Activated naive CD4-positive, alpha-beta T cell treated with anti-CD3 and anti-CD28 coated beads, Interleukin-2, amount 50 U/mL, for 24 hours (primary cell): ENCODE data around the gene BCL7A.

ENCODE experiments used
- H3K27ac Mint-ChIP-seq: one replicate; pipeline ENCODE4 v1.8.0; 2021; ENCODE audit warnings: mild to moderate bottlenecking, mixed read lengths
- H3K27me3 Mint-ChIP-seq: one replicate; pipeline ENCODE4 v1.8.0; 2021; ENCODE audit warnings: mixed read lengths
- H3K36me3 Mint-ChIP-seq: one replicate; pipeline ENCODE4 v1.8.0; 2021; ENCODE audit warnings: mixed read lengths
- H3K4me1 Mint-ChIP-seq: one replicate; pipeline ENCODE4 v1.8.0; 2021; ENCODE audit warnings: mixed read lengths
- H3K4me3 Mint-ChIP-seq: one replicate; pipeline ENCODE4 v1.8.0; 2021; ENCODE audit warnings: mild to moderate bottlenecking, mixed read lengths
- H3K9me3 Mint-ChIP-seq: one replicate; pipeline ENCODE4 v1.8.0; 2021; ENCODE audit warnings: mixed read lengths

BCL7A gene

GRCh38 chr12:122064780-122065588, 43.3 kb downstream of the BCL7A start:
- Mint-ChIP-seq H3K4me1 (peaks cover 30% of the 10 kb centered on the region), H3K27me3 (no peaks in the 10 kb centered on the region), H3K36me3 (no peaks in the 10 kb centered on the region), H3K4me3 (no peak overlapping the region), H3K27ac (no peak overlapping the region), H3K9me3 (no peaks in the 10 kb centered on the region)

- H3K4me3 Mint-ChIP-seq: peak overlapping the region; percentile 56
- H3K27ac Mint-ChIP-seq: no peak overlapping the region
- H3K36me3 Mint-ChIP-seq: no peaks in the 10 kb centered on the region
- no peaks in the 10 kb centered on the region for H3K27me3 Mint-ChIP-seq
- H3K4me1 Mint-ChIP-seq: peaks cover 30% of the 10 kb centered on the region
- H3K9me3 Mint-ChIP-seq: no peaks in the 10 kb centered on the region
These were observed 45.9 kb downstream of the BCL7A start for GRCh38 chr12:122067548-122067947.

DNA sequence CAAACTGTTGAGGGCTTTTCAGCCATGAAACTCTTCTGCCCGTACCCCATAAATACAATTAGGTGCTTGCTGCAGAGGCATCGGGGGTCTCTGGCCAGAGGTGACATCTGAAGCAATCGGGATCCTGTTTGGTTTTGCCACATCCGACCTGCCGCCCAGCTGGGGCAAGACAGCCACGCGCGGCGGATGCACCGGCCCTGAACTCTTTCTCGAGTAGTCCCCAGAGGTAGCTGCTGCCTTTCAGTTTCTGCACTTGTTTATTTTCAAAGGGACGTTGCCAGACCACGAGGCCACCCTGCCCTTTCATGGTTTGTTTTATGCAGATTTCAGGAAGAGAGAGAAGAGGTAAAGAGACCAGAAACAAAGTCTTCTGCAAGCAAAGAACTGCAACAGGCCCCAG, 46.3 kb downstream of the BCL7A start:
- no peaks in the 10 kb centered on the region for H3K27me3 Mint-ChIP-seq
- H3K4me1 Mint-ChIP-seq: peaks cover 28% of the 10 kb centered on the region
- peak overlapping the region; percentile 56 for H3K4me3 Mint-ChIP-seq
- H3K27ac Mint-ChIP-seq: no peak overlapping the region
- no peaks in the 10 kb centered on the region for H3K36me3 Mint-ChIP-seq
- H3K9me3 Mint-ChIP-seq: no peaks in the 10 kb centered on the region

DNA sequence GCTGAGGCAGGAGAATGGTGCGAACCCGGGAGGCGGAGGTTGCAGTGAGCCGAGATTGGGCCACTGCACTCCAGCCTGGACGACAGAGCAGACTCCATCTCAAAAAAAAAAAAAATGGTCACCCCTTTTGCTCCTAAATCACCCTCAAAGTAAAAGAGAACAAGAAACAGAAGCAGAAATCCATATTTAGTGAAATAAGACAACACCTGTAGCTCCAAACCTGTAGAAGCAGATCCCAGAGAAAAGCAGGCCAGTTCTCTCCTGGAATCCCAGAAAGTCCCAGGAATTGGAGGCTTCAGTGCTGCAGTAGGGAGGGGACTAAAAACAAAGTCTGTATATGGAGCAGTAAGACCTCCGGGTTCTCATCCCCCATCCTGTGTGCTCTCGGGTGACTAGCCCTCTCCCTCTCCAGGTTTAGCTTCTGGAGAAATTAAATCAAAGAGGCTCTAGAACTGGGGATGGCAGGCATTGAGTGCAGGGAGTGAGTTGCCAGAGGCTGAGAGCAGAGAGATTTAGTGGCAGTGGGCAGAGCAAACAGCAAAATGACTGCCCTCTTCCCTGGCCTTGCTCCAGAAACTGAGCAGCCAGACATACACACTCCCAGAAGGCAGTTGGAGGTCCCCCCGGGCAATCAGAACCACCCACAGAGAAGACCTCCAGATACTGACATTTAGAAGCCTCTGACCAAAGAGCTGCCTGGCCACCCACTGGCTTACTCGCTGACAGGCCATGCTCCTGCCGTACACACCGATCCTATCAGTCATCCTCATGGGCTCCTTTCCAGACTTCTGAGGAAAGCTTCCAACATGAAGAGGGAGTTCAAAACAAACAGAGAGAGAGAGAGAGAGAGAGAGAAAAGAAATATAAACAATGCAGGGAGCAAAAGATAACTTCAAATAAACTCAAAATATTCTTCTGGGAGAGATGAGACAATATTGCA, 50.6 kb downstream of the BCL7A start:
- no peaks in the 10 kb centered on the region for H3K27me3 Mint-ChIP-seq
- H3K4me1 Mint-ChIP-seq: peaks cover 16% of the 10 kb centered on the region
- no peaks in the 10 kb centered on the region for H3K9me3 Mint-ChIP-seq
- no peak overlapping the region for H3K27ac Mint-ChIP-seq
- H3K4me3 Mint-ChIP-seq: no peak overlapping the region
- H3K36me3 Mint-ChIP-seq: no peaks in the 10 kb centered on the region

- H3K36me3 Mint-ChIP-seq: no peaks in the 10 kb centered on the region
- H3K27ac Mint-ChIP-seq: no peak overlapping the region
- H3K4me1 Mint-ChIP-seq: peaks cover 4% of the 10 kb centered on the region
- H3K9me3 Mint-ChIP-seq: no peaks in the 10 kb centered on the region
- H3K27me3 Mint-ChIP-seq: no peaks in the 10 kb centered on the region
- no peak overlapping the region for H3K4me3 Mint-ChIP-seq
These were observed 52.1 kb downstream of the BCL7A start for GRCh38 chr12:122073815-122074214.

GRCh38 chr12:122076743-122077495, 55.2 kb downstream of the BCL7A start:
- Mint-ChIP-seq H3K4me1 (peaks cover 16% of the 10 kb centered on the region), H3K9me3 (no peaks in the 10 kb centered on the region), H3K27ac (no peak overlapping the region), H3K36me3 (no peaks in the 10 kb centered on the region), H3K4me3 (peak overlapping the region; percentile 47), H3K27me3 (no peaks in the 10 kb centered on the region)

- Mint-ChIP-seq H3K4me3 (peak within 1 kb of the TSS; percentile 91), H3K27me3 (no peaks in the 10 kb centered on the region), H3K4me1 (peaks cover 31% of the 10 kb centered on the region), H3K9me3 (no peaks in the 10 kb centered on the region), H3K27ac (peak within 1 kb of the TSS; percentile 94), H3K36me3 (no peaks in the 10 kb centered on the region)
These were observed 56.7 kb downstream of the BCL7A start, which contains the start of gene MLXIP for GRCh38 chr12:122078141-122079032. Gene MLXIP, plus strand, starts transcription at chr12:122078756. Its CDS starts 98 bp downstream, at chr12:122078854.

DNA sequence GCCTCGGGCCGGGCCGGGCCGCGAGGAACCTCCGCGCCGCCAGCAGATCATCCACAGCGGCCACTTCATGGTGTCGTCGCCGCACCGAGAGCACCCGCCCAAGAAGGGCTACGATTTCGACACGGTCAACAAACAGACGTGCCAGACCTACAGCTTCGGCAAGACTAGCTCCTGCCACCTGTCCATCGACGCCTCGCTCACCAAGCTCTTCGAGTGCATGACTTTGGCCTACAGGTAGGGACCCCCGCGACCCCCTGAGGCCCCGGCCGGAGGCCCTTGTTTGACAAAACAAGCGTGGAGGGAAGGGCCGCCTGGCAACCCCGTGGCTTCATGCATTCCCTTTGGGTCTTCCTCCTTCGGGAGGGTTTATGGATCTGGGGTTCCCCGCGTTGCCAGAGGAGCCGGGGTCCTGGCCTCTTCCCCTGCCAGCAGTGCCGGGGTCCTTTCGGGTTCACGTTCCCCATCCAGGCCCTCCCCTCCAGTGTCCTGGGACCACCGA, 57.4 kb downstream of the BCL7A start:
- Mint-ChIP-seq H3K4me3 (peak overlapping the region; percentile 91), H3K36me3 (peaks cover 3% of the 10 kb centered on the region), H3K27ac (peak overlapping the region; percentile 94), H3K27me3 (no peaks in the 10 kb centered on the region), H3K4me1 (peaks cover 38% of the 10 kb centered on the region), H3K9me3 (no peaks in the 10 kb centered on the region)

- peaks cover 42% of the 10 kb centered on the region for H3K4me1 Mint-ChIP-seq
- peak overlapping the region; percentile 94 for H3K27ac Mint-ChIP-seq
- peak overlapping the region; percentile 91 for H3K4me3 Mint-ChIP-seq
- no peaks in the 10 kb centered on the region for H3K9me3 Mint-ChIP-seq
- H3K27me3 Mint-ChIP-seq: no peaks in the 10 kb centered on the region
- H3K36me3 Mint-ChIP-seq: peaks cover 7% of the 10 kb centered on the region
These were observed 57.9 kb downstream of the BCL7A start for GRCh38 chr12:122079532-122080081.

DNA sequence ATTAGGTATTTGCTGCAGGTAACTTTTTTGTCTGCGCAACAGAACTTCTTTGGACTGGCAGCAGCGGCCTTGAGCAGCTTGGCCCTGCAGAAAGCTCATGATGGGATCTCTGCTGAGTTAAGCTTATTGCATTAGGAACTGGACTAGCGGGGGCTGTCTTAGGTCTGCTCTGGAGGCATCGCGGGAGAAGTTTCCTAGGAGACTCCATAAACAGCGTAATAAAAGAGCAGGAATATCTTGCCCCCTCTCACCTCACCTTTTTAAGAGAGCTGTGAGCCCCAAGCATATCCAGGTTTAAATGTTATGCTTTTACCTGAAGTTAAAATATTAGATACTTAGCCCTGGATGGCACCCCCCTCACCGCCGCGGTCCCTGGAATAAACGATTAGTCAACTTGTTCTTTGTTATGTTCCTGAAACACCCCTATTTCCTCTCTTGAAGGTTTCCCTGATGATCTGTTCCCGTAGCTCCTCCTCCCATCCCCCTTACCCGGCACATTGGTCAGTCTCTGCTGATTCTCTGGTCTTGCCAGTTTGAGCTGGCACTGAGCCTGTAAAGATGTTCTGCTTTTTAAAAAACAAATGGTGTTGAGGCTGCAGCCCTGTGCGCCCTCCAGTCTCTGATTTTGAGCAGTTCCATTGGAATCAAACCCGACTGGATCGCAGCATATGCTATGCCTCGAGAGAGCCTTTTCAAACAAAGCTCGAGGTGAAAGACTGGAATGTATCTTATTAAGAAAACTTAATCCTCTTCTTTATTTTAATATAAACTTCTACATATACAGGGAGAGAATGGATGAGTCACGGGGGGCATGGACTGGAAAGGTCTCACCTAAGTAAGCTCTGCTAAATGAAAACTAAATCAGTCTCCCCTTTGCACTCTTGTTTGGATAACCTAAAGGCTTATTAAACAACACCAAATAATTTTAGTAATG, 58.7 kb downstream of the BCL7A start:
- peak overlapping the region; percentile 94 for H3K27ac Mint-ChIP-seq
- no peaks in the 10 kb centered on the region for H3K27me3 Mint-ChIP-seq
- peaks cover 42% of the 10 kb centered on the region for H3K4me1 Mint-ChIP-seq
- H3K36me3 Mint-ChIP-seq: peaks cover 7% of the 10 kb centered on the region
- no peaks in the 10 kb centered on the region for H3K9me3 Mint-ChIP-seq
- peak overlapping the region; percentile 91 for H3K4me3 Mint-ChIP-seq

- Mint-ChIP-seq H3K4me3 (peak overlapping the region; percentile 91), H3K27me3 (no peaks in the 10 kb centered on the region), H3K4me1 (peaks cover 42% of the 10 kb centered on the region), H3K27ac (peak overlapping the region; percentile 73), H3K9me3 (no peaks in the 10 kb centered on the region), H3K36me3 (peaks cover 9% of the 10 kb centered on the region)
These were observed 59.5 kb downstream of the BCL7A start for GRCh38 chr12:122081083-122081696.

DNA sequence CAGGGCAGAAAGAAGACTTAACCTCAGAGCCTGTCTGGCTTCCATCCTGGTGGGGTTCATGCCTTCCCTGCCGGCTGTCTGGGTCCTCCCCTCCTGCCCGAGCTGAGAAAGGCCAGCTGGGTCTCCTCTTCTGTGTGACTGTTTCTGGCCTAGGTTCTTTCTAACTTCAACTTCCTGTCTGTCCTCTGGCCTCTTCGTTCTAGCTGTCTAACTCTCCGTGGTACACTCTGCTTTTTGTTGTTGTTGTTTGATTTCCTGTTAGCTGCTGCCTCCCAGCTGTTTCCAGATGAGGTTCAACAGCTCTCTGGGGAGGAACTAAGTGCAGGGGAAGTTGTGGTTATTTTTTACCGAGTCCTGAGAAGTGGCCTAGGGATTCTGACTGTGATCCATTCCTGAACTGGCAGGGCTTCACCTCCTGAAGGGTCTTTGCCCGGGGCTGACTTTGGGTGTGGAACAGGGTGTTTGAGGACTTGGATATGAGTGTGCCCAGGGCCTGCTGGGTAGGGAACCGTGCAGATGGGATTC, 60.1 kb downstream of the BCL7A start:
- Mint-ChIP-seq H3K36me3 (peaks cover 9% of the 10 kb centered on the region), H3K9me3 (no peaks in the 10 kb centered on the region), H3K4me3 (peak overlapping the region; percentile 91), H3K4me1 (peaks cover 42% of the 10 kb centered on the region), H3K27me3 (no peaks in the 10 kb centered on the region), H3K27ac (peak overlapping the region; percentile 25)
